Fibroblast of the aortic adventitia (primary cell): Measurements from ENCODE around the gene TMEFF1. TPM values are rescaled to one million over a fixed set of nuclear protein-coding genes. Genes with fewer than 3 reads are reported as not detected.

ENCODE experiments used
- DNase-seq: peaks from one replicate; pipeline ENCODE4 v3.0.0-alpha.2; 2010; ENCODE audit warnings: low read depth
- H3K4me3 ChIP-seq: 2 replicates; pipeline ENCODE4 v1.5.1; 2011; ENCODE audit warnings: low read depth, mild to moderate bottlenecking, control low read depth, low read length, moderate library complexity
- CTCF ChIP-seq: IDR thresholded peaks from 2 replicates; pipeline ENCODE4 v1.5.1; 2011; ENCODE audit warnings: mild to moderate bottlenecking, low read length, control low read depth, inconsistent platforms; ENCODE audit not compliant: insufficient read depth
- total RNA-seq: library from RNA; depleted of rRNA; stranded (reverse); fragments of >200 nt; gene quantifications from 2 replicates; pipeline ENCODE4 v1.2.3, GENCODE V29; 2012; ENCODE audit warnings: low replicate concordance

TMEFF1 gene
- total RNA-seq, 1 donor = 1.3 TPM

GRCh38 chr9:100590481-100590880 lies 117.5 kb downstream of the TMEFF1 start:
- no peak for TF ChIP-seq CTCF
- no peak overlapping the region for H3K4me3 ChIP-seq
- peak; percentile 73 for DNase-seq

DNA sequence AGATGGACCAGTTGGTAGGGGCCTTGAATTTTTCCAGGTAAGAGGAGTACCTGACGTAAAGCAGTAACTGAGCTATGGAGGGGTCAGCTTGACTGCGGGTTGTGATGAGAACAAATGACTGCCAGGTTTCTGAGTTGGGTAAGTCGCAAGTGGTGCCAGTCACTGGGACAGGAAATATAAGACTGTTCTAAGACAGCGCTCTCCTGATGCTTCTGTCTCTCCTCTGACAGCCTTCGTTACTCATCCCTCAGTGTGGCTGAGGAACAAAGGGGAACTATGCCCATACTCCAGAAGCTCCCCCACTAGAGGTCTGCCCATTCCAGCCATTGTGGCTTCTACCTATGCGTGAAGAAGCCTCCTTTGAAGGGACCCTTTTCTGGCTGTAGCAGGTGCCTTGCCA lies 118.2 kb downstream of the TMEFF1 start:
- DNase-seq = no peak
- no peak overlapping the region for H3K4me3 ChIP-seq
- no peak for TF ChIP-seq CTCF

DNA sequence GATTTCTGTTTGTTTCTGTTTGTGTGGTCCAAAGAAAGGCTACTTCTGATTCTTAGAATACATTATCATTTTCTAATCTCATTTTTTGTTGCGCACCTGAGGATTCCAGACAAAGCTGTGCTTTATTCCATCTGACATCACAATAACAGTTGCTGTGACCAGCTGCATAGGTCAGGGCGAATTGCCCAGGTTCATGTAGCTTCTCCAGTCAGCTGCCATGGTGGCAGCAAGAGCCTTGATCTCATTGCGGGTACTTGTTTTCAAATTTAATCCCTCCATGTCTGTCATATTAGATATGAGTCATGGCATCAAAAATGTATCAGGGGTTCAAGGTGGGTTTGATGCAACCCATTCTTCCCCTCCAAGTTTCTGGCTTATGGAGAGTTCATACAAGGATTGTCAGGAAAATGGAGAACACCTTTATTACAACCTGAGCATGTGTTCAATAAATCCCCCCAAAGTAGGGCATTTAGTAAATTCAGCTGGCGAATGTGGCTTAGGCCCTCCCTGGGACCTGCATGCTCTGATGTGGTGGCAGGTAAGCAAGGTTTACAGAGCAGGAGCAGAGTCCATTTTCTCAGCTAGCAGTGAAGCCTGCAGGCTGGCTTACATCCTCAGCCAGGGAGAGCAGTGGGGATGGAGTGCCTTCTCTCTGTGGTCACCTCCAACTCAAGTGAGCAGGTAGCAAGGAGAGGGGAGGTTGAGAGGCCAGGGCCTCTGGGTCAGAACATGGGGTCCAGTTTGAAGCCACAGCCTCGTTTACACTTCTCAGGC lies 118.9 kb downstream of the TMEFF1 start:
- no peak for DNase-seq
- no peak overlapping the region for H3K4me3 ChIP-seq
- TF ChIP-seq CTCF = no peak

- TF ChIP-seq CTCF = peak; percentile 76
- DNase-seq = peak; percentile 83
- H3K4me3 ChIP-seq = no peak overlapping the region
Measured at GRCh38 chr9:100595391-100596199, 122.6 kb downstream of the TMEFF1 start.

- TF ChIP-seq CTCF = no peak
- DNase-seq = no peak
Measured at GRCh38 chr9:100597236-100597635, 124.3 kb downstream of the TMEFF1 start.

DNA sequence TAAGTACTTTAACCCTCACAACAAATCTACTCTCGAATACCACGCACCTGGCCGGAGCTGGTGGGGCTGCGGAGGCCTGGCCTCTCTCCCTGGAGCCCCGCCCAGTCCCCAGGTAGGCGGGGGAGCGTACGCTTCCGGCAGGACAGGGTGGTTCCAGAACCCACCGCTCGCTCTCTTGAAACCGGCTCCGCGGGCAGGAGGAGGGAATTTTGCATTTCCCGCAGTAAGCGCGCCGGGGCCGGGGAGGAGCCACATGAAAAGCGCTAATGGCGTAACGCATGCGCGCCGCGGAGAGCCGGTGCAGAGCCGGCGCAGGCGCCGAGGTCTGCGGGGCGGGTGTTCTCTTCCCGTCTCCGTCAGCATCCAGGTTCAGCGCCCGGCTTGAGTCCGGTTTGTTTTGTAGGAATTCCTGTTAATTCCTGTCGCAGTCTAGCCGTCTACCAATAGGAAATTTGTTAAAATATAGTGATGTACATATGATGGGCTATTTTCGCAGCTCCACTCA lies 125.7 kb downstream of the TMEFF1 start:
- H3K4me3 ChIP-seq = peak overlapping the region; percentile 66
- TF ChIP-seq CTCF = no peak
- peak; percentile 77 for DNase-seq

More at GRCh38 chr9:100597236-100597635, 124.3 kb downstream of the TMEFF1 start:
- H3K4me3 ChIP-seq = no peak overlapping the region
